ENCODE data around the gene IFITM5. TPM values are rescaled to one million over a fixed set of nuclear protein-coding genes. Genes with fewer than 3 reads are reported as not detected.
A peak's percentile ranks its signal among the peaks of the same experiment; 100 is the strongest.

IFITM5 gene
- total and polyA plus RNA-seq, 2 of the 4 experiments (the other 2 are of a cell fraction): not detected

- no peak for TF ChIP-seq RAD21 (IDR thresholded peaks at IDR 0.05; ENCODE audit: low read length)
Measured at GRCh38 chr11:270451-271318, 28.6 kb downstream of the IFITM5 start (continued).

- Histone ChIP-seq H2AK9ac (replicated peaks; ENCODE audit: low read depth, low read length, poor library complexity) (no peak overlapping the region), H4K91ac (ENCODE audit: insufficient read depth, low read depth, low read length) (no peak overlapping the region), H2BK5ac (ENCODE audit: low read depth, low read length, poor library complexity, severe bottlenecking) (no peak overlapping the region), H4K5ac (ENCODE audit: low read depth, low read length) (no peak overlapping the region), H2BK20ac (ENCODE audit: low read depth, low read length) (no peak overlapping the region), H3K79me1 (ENCODE audit: low read depth in 1 of 2, low read length in 2 of 2) (no peaks in the 10 kb centered on the region), H2BK15ac (ENCODE audit: low read depth, low read length) (no peak overlapping the region), H3K4me1 (ENCODE audit: control insufficient read depth, insufficient read depth, low read length) (no peaks in the 10 kb centered on the region), H3K9me1 (ENCODE audit: insufficient read depth, low read length) (no peaks in the 10 kb centered on the region), H4K20me1 (ENCODE audit: insufficient read depth, low read length) (no peaks in the 10 kb centered on the region), H2AK5ac (ENCODE audit: low read depth, low read length) (no peak overlapping the region), H4K8ac (ENCODE audit: low read depth in 2 of 2, low read length in 2 of 2) (no peak overlapping the region), H3K36me3 (ENCODE audit: control insufficient read depth, insufficient read depth, low read length) (no peaks in the 10 kb centered on the region), H3K27ac (ENCODE audit: insufficient read depth, low read length) (no peak overlapping the region), H3K9ac (ENCODE audit: low read depth, low read length) (no peak overlapping the region), H3K56ac (ENCODE audit: extremely low read depth, insufficient read depth, low read length) (no peak overlapping the region), H2BK120ac (ENCODE audit: low read depth, low read length) (no peak overlapping the region), H3K18ac (ENCODE audit: low read depth, low read length) (no peak overlapping the region), H3K14ac (replicated peaks; ENCODE audit: low read depth, low read length) (no peak overlapping the region), H2AFZ (replicated peaks; ENCODE audit: low read length, poor library complexity) (no peak overlapping the region), H3K4me2 (ENCODE audit: low read depth, low read length) (peak overlapping the region; percentile 76), H3K9me3 (ENCODE audit: control insufficient read depth, insufficient read depth, low read length) (0 out of 2 replicates have a peak, but pooled peaks cover 2% of the 10 kb centered on the region), H3K23ac (ENCODE audit: low read depth, low read length) (no peak overlapping the region), H3K4ac (ENCODE audit: low read depth, low read length) (no peak overlapping the region), H3K27me3 (ENCODE audit: control insufficient read depth, insufficient read depth, low read length) (peaks cover 36% of the 10 kb centered on the region), H3K4me3 (ENCODE audit: insufficient read depth, low read depth, low read length) (peak overlapping the region; percentile 15; the same call in 1 of the 2 replicates)
- BruUV-seq (replicated peaks): no TSS peak
- POLR2A ChIA-PET (ENCODE audit: unreplicated experiment): no interaction called here
- TF ChIP-seq, protein P1, sequence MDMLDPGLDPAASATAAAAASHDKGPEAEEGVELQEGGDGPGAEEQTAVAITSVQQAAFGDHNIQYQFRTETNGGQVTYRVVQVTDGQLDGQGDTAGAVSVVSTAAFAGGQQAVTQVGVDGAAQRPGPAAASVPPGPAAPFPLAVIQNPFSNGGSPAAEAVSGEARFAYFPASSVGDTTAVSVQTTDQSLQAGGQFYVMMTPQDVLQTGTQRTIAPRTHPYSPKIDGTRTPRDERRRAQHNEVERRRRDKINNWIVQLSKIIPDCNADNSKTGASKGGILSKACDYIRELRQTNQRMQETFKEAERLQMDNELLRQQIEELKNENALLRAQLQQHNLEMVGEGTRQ (IDR thresholded peaks at IDR 0.05; ENCODE audit: low read depth, low read length): peak; percentile 53; the same call in 1 of the 2 replicates
- TF ChIP-seq NFE2L2 (IDR thresholded peaks at IDR 0.05; ENCODE audit: low read depth, low read length): no peak
- TF ChIP-seq BHLHE40 (IDR thresholded peaks at IDR 0.05; ENCODE audit: low read depth, low read length): peak; percentile 51; the same call in 1 of the 2 replicates
- peak; percentile 45 for TF ChIP-seq CEBPB (IDR thresholded peaks at IDR 0.05; ENCODE audit: low read depth, low read length)
- dilution Hi-C loops (cut with HindIII; ENCODE audit: low sequenced_read_pairs, unreplicated experiment) (no loop called here), intact Hi-C loops (cut with micrococcal nuclease) (no loop called here), in situ Hi-C loops (cut with MboI; ENCODE audit: low sequenced_read_pairs) (no loop called here)
- ATAC-seq (ENCODE audit: low read depth) (peak; percentile 35; the same call in 1 of the 2 replicates), DNase-seq (no peak)
- CTCF ChIA-PET: no interaction called here
- 48% methylated on average over 4 of the region's 21 CpGs; no CpG with 5 or more reads in 1 of the 2 experiments for WGBS, 2 experiments (ENCODE audit: extremely low coverage in 2 of 2, insufficient read length in 1 of 2)
Measured at GRCh38 chr11:269146-269890, 30.0 kb downstream of the IFITM5 start.
